Epithelial cell of proximal tubule (primary cell): ENCODE results near the gene DCST2. TPM values are rescaled to one million over a fixed set of nuclear protein-coding genes. Genes with fewer than 3 reads are reported as not detected.

Experiments
- DNase-seq: peaks from one replicate; pipeline ENCODE4 v3.0.0-alpha.2; 2011; ENCODE audit warnings: low read depth
- H3K4me3 ChIP-seq: 2 replicates; pipeline ENCODE4 v1.5.1; 2011; ENCODE audit warnings: low read depth, mild to moderate bottlenecking, low read length
- CTCF ChIP-seq: conservative IDR thresholded peaks from 2 replicates; pipeline ENCODE4 v1.5.1; 2012; ENCODE audit warnings: low read depth, mild to moderate bottlenecking, low read length
- total RNA-seq: library from RNA; depleted of rRNA; stranded (reverse); fragments of >200 nt; gene quantifications from 2 replicates; pipeline ENCODE4 v1.2.3, GENCODE V29; 2015

Gene DCST2
- total RNA-seq, 1 donor from 2014 or later = 0.12 TPM

- DNase-seq = no peak
- no peak for TF ChIP-seq CTCF
- no peak overlapping the region for H3K4me3 ChIP-seq
Observed at GRCh38 chr1:155014709-155015508, 18.7 kb downstream of the DCST2 start.

- H3K4me3 ChIP-seq = no peak overlapping the region
- no peak for DNase-seq
- TF ChIP-seq CTCF = no peak
Observed at GRCh38 chr1:155013632-155014031, 19.9 kb downstream of the DCST2 start.

- no peak for TF ChIP-seq CTCF
- no peak overlapping the region for H3K4me3 ChIP-seq
- DNase-seq = no peak
Observed at GRCh38 chr1:155012776-155013602, 20.6 kb downstream of the DCST2 start.

- DNase-seq = no peak
- no peak for TF ChIP-seq CTCF
- no peak overlapping the region for H3K4me3 ChIP-seq
Observed at GRCh38 chr1:155012026-155012546, 21.5 kb downstream of the DCST2 start.

GRCh38 chr1:155011437-155012025 lies 22.1 kb downstream of the DCST2 start:
- no peak overlapping the region for H3K4me3 ChIP-seq
- DNase-seq = no peak
- no peak for TF ChIP-seq CTCF

- H3K4me3 ChIP-seq = no peak overlapping the region
- no peak for DNase-seq
- no peak for TF ChIP-seq CTCF
Observed at GRCh38 chr1:155011004-155011416, 22.6 kb downstream of the DCST2 start.
